ENCODE data around the gene TSNAX. TPM values are rescaled to one million over a fixed set of nuclear protein-coding genes. Genes with fewer than 3 reads are reported as not detected.

TSNAX gene
- total and polyA plus RNA-seq, 2 of the 8 experiments (the other 6 are each of a cell fraction or from before 2014, with no cell fraction given): 7.7 to 34.0 TPM

GRCh38 chr1:231493421-231494185 lies 34.9 kb upstream of the TSNAX start:
- no peak for FAIRE-seq
- Histone ChIP-seq H3K9ac (replicated peaks in 1 of 4; ENCODE audit: extremely low read depth in 1 of 4, low read depth in 3 of 4, low read length in 3 of 4) (no peak overlapping the region), H3K23ac (ENCODE audit: insufficient read length) (no peak overlapping the region), H3K79me2 (ENCODE audit: control insufficient read depth in 1 of 2, insufficient read depth in 2 of 2, low read length in 2 of 2) (no peaks in the 10 kb centered on the region), H4K20me1 (replicated peaks in 1 of 2; ENCODE audit: control insufficient read depth in 1 of 2, insufficient read depth in 2 of 2, low read length in 2 of 2) (no peaks in the 10 kb centered on the region), H3K23me2 (ENCODE audit: low read depth, low read length) (no peaks in the 10 kb centered on the region), H3K4me1 (replicated peaks in 1 of 4; ENCODE audit: control insufficient read depth in 3 of 4, insufficient read depth in 4 of 4, low read length in 3 of 4) (no peaks in the 10 kb centered on the region; a peak in 3 of 7 replicates), H3K14ac (ENCODE audit: insufficient read length) (no peak overlapping the region), H2AK5ac (ENCODE audit: low read depth, low read length) (no peak overlapping the region), H3K9me3 (ENCODE audit: insufficient read depth in 2 of 2, low read depth in 1 of 2, low read length in 1 of 2) (peaks cover 5 to 6% of the 10 kb centered on the region in 2 experiments; a peak in 2 of 4 replicates), H3K4ac (replicated peaks; ENCODE audit: insufficient read length, low read depth, low read length) (no peak overlapping the region), H3K27me3 (replicated peaks in 1 of 4; ENCODE audit: control insufficient read depth in 3 of 4, extremely low read depth in 1 of 4, insufficient read depth in 3 of 4, low read length in 3 of 4) (no peaks in the 10 kb centered on the region), H2BK5ac (ENCODE audit: low read depth, low read length) (no peak overlapping the region), H3K79me1 (ENCODE audit: low read depth, low read length) (no peaks in the 10 kb centered on the region), H4K5ac (ENCODE audit: insufficient read length, low read depth, low read length) (no peak overlapping the region), H3K4me3 (ENCODE audit: extremely low read depth in 1 of 4, insufficient read depth in 2 of 4, low read depth in 3 of 4, low read length in 4 of 4) (no peak overlapping the region), H3K4me2 (ENCODE audit: insufficient read depth in 1 of 2, low read depth in 2 of 2, low read length in 2 of 2) (no peak overlapping the region), H3K27ac (ENCODE audit: low read depth, low read length) (no peak overlapping the region), H4K91ac (replicated peaks; ENCODE audit: insufficient read length, low read length) (no peak overlapping the region), H3K56ac (replicated peaks; ENCODE audit: insufficient read length, low read depth, low read length) (no peak overlapping the region), H2BK20ac (ENCODE audit: low read length) (no peak overlapping the region), H2AFZ (ENCODE audit: low read length) (no peak overlapping the region), H2BK12ac (ENCODE audit: low read depth, low read length) (no peak overlapping the region), H4K8ac (ENCODE audit: extremely low read depth, insufficient read depth, low read length) (no peak overlapping the region), H2BK120ac (replicated peaks; ENCODE audit: low read depth, low read length) (no peak overlapping the region), H3K36me3 (ENCODE audit: control insufficient read depth in 2 of 4, insufficient read depth in 4 of 4, low read length in 3 of 4) (no peaks in the 10 kb centered on the region), H3K18ac (ENCODE audit: extremely low read depth, low read length) (no peak overlapping the region), H2BK15ac (ENCODE audit: low read length) (no peak overlapping the region)
- DNase-seq (ENCODE audit: low read depth in 1 of 2, low spot score in 2 of 2): no peak
- WGBS, 2 experiments (ENCODE audit: extremely low coverage in 1 of 2, insufficient coverage in 1 of 2, insufficient read length in 1 of 2, insufficient replicate concordance in 2 of 2, low coverage in 1 of 2, low lambda C conversion rate in 2 of 2, missing lambda C conversion rate in 1 of 2): 81% methylated on average over 6 of the region's 6 CpGs; no CpG with 5 or more reads in 1 of the 2 experiments
- CTCF ChIA-PET (ENCODE audit: partially characterized antibody): interaction anchor here (0.9 to 1.2 kb wide), 3 partner anchors 9 to 199 kb away, joined by 3 read pairs; no protein-coding TSS in a partner anchor
- POLR2A ChIA-PET (ENCODE audit: partially characterized antibody): interaction anchor here (0.6 kb wide), 1 partner anchor 598 kb away, joined by 3 read pairs; no protein-coding TSS in a partner anchor
- TF ChIP-seq E2F6 (IDR thresholded peaks at IDR 0.05): no peak
- no peak for TF ChIP-seq CHD2 (IDR thresholded peaks at IDR 0.05; ENCODE audit: low read length)
- TF ChIP-seq PHF8 (conservative IDR thresholded peaks at IDR 0.05; ENCODE audit: low read depth, low read length): no peak
- TF ChIP-seq SP2 (IDR thresholded peaks at IDR 0.05; ENCODE audit: low read length): no peak
- no peak for TF ChIP-seq EGR1 (IDR thresholded peaks at IDR 0.05; ENCODE audit: borderline replicate concordance, low read depth, low read length)
- TF ChIP-seq RFX5 (IDR thresholded peaks at IDR 0.05; ENCODE audit: borderline replicate concordance, low read depth, low read length): no peak
- no peak for TF ChIP-seq RBBP5 (IDR thresholded peaks at IDR 0.05; ENCODE audit: borderline replicate concordance, low read depth, low read length)
- TF ChIP-seq SIX5 (IDR thresholded peaks at IDR 0.05; ENCODE audit: low read depth, low read length): no peak
- TF ChIP-seq, protein P1, sequence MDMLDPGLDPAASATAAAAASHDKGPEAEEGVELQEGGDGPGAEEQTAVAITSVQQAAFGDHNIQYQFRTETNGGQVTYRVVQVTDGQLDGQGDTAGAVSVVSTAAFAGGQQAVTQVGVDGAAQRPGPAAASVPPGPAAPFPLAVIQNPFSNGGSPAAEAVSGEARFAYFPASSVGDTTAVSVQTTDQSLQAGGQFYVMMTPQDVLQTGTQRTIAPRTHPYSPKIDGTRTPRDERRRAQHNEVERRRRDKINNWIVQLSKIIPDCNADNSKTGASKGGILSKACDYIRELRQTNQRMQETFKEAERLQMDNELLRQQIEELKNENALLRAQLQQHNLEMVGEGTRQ (IDR thresholded peaks at IDR 0.05; ENCODE audit: low read length): no peak
- TF ChIP-seq RNF2 (IDR thresholded peaks at IDR 0.05; ENCODE audit: borderline replicate concordance, low read depth, low read length, missing control alignments, poor library complexity, severe bottlenecking): no peak
